ENCODE results near the gene SYF2.
"Not testable (repeated sequence)": the region's sequence is repeated elsewhere in the genome, so short reads cannot be mapped to it uniquely, and the experiment has no call there.

Gene SYF2

DNA sequence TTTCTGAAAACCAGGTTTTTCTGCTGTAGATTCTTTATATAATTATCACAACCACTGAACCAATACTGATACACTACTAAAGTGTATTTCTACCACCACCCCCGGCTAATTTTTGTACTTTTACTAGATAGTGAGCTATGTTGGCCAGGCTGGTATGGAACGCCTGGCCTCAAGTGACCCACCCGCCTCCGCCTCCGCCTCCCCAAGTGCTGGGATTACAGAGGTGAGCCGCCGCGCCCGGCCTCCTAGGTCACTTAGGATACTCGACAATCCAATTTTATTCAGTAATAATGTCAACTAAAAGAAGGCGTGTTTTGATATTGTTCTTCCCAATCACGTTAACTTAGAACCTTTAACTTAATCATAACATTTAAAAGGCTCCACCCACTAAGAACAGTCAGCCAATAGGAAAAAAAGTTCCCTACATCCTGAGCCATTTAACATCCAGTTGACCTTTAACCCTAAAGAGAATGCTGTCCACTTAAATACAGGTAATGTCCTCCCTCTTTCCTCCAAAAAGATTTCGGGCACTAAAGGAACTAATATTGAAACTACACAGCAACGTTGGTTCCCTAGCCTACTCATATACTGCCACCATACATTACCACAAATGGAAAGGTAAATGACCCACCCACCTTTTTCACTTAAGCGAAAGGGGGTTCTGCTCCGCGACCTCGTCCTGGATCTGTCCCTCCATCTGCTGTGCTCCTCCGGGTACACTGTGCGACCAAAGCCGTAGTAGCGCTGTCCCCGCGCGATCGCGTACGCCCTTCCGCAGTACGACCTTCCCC is 13.7 kb upstream of the SYF2 start:
- no peak for DNase-seq

- no peak for DNase-seq
Observed at GRCh38 chr1:25245393-25245792, 13.1 kb upstream of the SYF2 start.

DNA sequence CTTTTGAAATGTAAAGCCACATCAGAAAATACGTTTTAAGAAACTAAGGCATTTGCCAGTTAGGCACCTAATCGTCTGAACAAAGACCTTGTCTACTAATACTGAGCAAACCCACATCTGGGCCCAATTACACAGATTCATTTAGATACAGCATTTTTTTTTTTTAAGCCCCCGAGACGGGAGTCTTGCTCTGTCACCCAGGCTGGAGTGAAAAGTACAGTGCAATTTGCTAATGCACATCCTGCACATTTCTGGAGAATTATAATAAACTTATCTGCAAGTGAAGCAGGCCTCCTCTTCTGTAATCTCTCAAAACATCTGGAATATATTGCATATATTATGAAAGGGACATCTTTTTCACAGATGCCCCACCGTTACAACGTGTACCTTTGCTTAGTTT is 11.6 kb upstream of the SYF2 start:
- no peak for DNase-seq

DNA sequence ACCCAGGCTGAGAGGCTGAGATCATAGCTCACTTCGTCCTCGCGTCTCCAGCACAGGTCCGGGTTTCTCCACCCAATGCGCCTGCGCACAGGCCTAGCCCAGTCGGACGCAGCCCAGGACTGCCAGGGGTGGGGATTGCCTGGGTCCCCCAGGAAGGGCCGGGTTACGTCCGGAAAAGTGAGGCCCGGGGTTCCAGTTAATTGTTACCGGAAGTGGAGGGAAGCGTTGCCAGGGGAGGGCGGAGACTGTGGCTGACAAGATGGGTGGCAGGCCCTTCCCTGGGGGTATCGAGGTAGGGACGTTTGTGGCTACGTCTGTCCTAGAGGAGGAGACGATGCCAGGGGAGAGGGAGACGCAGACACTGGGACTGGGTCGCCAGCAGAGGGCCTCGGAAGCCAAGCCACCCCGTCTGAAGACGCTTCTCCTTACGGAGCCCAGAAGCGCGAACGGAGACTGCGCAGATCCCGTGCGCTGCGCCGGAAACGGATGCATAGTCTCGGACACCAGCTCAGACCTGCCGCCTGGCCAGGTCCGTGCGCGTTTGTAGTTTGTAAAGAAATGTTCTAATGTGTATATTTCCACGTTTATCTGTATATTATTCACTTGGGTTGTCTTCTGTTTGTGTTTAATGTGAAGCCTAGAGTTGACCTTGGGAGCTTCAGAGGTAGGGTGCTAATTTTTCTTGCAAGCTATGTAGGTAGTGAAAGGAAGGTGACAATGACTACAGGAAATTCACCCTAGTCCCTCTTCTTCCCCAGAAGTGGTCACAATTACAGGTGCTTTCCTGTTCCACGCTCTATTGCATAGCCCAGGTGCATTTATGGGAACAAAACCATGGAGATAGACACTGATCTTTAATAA is 7.6 kb upstream of the SYF2 start:
- DNase-seq, result peak; percentile 97

DNA sequence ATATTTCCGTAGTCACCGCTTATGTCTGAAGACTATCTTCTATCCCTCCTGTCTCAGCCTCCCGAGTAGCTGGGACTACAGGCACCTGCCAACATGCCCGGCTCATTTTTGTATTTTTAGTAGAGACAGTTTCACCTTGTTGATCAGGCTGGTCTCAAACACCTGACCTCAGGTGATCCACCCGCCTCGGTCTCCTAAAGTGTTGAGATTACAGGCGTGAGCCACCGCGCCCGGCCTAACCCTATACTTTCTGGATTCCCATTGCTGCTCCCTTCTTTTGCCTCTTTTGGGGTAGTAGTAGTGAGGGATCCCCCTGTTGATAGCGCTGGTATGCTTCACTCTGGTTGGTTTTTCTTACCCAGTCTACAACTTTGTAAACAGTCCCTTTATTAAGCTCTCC is 5.7 kb upstream of the SYF2 start:
- DNase-seq, result no peak

GRCh38 chr1:25236261-25236660 is 4.0 kb upstream of the SYF2 start:
- DNase-seq, result not testable (repeated sequence)

DNA sequence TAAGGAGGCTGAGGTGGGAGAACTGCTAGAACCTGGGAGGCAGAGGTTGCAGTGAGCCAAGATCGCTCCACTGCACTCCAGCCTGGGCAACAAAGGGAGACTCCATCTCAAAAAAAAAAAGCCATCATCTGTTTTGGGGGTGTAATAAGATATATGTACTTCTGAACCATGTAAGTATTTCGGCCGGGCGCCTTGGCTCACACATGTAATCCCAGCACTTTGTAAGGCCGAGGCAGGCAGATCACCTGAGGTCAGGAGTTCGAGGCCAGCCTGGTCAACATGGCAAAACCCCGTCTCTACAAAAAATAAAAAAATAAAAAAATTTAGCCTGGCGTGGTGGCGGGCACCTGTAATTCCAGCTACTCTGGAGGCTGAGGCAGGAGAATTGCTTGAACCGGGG is 3.1 kb upstream of the SYF2 start:
- not testable (repeated sequence) for DNase-seq

GRCh38 chr1:25232866-25233784 is 823 bp upstream of the SYF2 start:
- peak; percentile 37 for DNase-seq

- no peak for DNase-seq
Observed at GRCh38 chr1:25223471-25223870, 8.8 kb downstream of the SYF2 start.

GRCh38 chr1:25222606-25223005 is 9.7 kb downstream of the SYF2 start:
- DNase-seq, result no peak

DNA sequence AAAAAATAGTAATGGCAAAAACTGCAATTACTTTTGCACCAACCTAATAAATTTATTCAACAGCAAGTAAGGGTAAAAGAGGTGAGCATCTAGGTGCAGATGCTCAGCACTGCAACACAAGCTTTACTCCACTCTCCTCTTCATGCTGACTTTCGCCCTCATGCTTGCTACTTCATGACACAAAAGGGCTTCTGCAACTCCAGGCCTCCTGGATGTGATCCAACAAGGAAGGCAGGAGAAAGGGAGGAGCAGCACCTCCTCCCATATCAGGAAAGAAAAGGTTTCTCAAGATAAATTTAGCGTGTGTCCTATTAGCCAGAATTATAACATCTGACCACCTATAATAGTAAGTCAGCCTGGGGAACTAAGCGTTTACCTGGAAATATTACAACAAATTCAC is 11.6 kb downstream of the SYF2 start:
- no peak for DNase-seq

- DNase-seq, result no peak
Observed at GRCh38 chr1:25219661-25220251, 12.5 kb downstream of the SYF2 start.

DNA sequence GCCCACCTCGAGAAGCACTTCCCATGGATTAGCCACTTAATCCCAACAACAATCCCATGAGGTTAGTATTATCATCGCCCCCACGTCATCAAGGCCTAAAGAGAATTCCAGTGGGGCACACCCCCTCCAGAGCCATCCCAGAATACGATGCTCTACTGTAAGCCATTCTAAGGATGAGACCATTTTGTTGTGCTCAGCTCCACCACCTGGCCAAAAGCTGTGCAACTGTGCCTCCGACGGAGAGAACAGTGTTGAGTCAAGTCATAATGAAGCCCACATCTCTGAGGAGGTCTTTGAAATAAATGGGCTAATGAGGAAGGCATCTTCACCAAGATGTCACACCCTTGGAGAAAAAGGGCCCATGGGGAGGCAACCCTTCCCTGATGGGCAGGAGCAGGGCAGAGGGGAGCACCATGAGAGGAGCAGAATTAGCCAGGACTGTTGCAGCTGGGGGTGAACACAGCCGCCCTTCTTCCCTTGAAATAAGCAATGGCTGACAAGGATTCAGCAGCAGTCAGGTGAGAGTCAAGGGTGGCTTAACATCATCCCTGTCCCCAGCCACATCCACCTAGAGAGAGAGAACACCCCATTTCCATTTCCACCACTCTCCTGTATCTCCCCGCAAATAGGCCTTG is 14.6 kb downstream of the SYF2 start:
- DNase-seq, result no peak

DNA sequence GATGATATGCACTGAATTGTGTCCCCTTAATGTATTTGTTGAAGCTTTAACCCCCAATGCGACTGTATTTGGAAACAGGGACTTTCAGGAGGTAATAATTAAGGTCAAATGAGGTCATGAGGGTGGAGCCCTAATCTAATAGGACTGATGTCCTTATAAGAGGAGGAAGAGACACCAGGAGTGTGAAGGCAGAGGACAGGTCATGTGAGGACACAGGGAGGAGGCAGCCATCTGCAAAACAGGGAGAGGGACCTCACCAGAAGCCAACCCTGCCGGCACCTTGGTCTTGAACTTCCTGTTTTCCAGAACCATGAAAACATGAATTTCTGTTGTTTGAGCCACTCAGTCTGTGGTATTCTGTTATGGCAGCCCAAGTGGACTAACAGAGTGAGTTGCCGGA is 15.3 kb downstream of the SYF2 start:
- no peak for DNase-seq

- no peak for DNase-seq
Observed at GRCh38 chr1:25216123-25216522, 16.2 kb downstream of the SYF2 start.

- DNase-seq, result no peak
Observed at GRCh38 chr1:25212725-25213124, 19.6 kb downstream of the SYF2 start.

DNA sequence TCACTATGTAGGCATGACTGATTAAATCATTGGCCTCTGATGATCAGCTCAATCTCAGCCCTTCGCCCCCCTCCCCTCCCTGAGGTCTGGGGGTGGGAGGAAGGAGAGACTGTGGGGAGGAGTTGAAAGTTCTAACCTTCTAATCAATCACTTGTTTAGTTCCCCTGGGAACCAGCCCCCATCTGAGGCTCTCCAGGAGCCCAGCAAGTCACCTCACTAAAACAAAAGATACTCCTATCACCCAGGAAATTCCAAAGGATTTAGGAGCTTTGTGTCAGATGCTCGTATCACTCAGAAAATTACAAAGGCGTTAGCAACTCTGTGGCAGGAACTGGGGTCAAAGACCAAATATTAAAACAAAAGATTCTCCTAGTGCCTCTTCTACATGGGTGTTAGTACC is 21.6 kb downstream of the SYF2 start:
- DNase-seq, result no peak

DNA sequence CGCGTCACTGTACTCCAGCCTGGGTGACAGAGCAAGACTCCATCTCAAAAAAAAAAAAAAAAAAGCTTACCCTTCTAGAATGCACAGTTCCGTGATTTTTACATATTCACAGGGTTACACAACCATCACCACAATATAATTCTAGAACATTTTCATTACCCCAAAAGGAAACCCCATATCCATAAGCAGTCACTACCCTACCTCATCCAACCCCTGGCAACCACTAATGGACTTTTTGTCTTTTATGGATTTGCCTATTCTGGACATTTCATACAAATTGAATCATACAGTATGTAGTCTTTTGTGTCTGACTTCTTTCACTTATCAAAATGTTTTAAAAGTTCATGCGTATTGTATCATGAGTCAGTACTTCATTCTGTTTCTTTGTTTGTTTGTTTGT is 22.8 kb downstream of the SYF2 start:
- no peak for DNase-seq

- no peak for DNase-seq
Observed at GRCh38 chr1:25208561-25209222, 23.6 kb downstream of the SYF2 start.

DNA sequence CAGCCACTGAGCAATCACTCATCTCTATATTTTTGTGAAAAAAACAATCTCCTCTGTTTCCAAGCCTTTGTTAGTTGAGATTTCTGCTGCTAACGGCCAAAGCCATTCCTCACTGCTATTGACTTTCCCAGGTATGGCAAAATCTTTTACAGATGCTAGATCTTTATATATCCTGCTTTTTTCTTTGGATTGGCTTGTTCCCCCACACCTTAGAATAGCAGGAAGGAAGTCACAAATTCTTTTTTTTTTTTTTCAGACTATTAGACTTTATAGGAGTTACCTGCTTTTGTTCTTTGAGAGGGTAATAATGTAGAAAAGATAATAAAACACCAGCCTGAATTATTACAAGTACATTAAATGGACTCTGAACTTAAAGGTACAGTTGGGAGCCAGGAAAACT is 24.2 kb downstream of the SYF2 start:
- no peak for DNase-seq

- DNase-seq, result no peak
Observed at GRCh38 chr1:25206201-25206600, 26.1 kb downstream of the SYF2 start.

DNA sequence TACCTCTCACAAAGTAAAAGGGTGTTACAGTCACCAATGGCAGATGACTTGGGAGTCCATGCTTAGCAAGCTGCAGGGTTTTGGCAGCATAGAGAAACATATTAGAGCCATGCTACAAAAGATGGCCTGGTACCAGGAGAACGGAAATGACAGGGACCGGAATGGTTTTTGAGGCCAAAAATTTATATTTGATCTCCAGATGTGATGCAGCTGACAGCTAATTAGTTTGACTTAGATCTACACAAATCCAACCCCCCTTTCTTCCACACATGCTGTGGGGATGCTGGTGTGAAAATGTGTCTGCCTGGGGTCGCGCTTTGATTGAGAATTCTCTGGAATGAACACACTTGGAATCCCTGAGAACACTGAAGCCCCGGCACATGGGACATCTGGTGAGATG is 26.5 kb downstream of the SYF2 start:
- DNase-seq, result no peak
